HG03571 (cell line): ENCODE results near the gene HAO2.

ENCODE experiments used
- ATAC-seq: cut with Tn5 transposase; IDR thresholded peaks from one replicate; pipeline ENCODE4 v1.9.1; 2021; ENCODE audit not compliant: unreplicated experiment

The HAO2 gene

GRCh38 chr1:119431836-119432235 lies 63.3 kb downstream of the HAO2 start:
- ATAC-seq = no peak

DNA sequence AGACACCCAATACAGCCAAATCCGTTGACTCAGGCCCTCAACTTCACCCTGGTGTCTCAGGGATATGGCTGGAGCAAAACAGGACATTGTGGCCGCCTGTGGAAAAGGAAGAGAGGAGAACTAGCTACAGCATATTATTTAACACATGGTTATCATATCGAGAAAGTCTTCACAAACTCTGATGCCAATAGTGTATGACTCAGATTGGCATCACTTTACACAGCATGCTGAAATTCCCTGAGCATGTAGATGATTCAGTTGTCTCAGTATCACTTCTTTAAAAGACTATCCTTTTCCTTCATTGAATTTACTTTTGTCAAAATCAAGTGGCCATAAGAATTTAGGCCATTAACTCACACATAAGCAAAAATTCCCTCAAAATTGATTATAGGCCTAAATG lies 66.5 kb downstream of the HAO2 start:
- no peak for ATAC-seq

DNA sequence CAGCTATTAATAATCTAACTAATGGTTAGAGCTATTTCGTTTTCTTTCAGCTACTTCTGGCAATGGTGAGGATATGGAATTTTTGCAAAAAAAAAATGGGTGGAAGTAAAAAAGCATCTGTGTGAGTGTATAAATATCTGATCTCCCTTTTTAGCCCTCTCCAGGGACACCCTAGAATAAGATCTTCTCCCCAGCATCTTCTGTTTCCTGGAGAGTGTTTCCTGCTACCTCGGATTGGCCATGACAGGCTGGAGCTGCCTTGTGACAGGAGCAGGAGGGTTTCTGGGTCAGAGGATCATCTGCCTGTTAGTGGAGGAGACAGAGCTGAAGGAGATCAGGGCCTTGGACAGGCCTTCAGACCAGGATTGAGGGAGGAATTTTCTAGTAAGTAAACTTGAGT lies 70.2 kb downstream of the HAO2 start:
- no peak for ATAC-seq

- ATAC-seq = no peak
Measured at GRCh38 chr1:119440721-119441307, 72.2 kb downstream of the HAO2 start.

GRCh38 chr1:119442756-119443155 lies 74.2 kb downstream of the HAO2 start:
- no peak for ATAC-seq
